HG03439 (cell line): ENCODE data around the gene C1QL1.

Experiments
- ATAC-seq: cut with Tn5 transposase; IDR thresholded peaks from one replicate; pipeline ENCODE4 v1.9.1; 2021; ENCODE audit warnings: mild to moderate bottlenecking, moderate library complexity; ENCODE audit not compliant: unreplicated experiment

Gene C1QL1

DNA sequence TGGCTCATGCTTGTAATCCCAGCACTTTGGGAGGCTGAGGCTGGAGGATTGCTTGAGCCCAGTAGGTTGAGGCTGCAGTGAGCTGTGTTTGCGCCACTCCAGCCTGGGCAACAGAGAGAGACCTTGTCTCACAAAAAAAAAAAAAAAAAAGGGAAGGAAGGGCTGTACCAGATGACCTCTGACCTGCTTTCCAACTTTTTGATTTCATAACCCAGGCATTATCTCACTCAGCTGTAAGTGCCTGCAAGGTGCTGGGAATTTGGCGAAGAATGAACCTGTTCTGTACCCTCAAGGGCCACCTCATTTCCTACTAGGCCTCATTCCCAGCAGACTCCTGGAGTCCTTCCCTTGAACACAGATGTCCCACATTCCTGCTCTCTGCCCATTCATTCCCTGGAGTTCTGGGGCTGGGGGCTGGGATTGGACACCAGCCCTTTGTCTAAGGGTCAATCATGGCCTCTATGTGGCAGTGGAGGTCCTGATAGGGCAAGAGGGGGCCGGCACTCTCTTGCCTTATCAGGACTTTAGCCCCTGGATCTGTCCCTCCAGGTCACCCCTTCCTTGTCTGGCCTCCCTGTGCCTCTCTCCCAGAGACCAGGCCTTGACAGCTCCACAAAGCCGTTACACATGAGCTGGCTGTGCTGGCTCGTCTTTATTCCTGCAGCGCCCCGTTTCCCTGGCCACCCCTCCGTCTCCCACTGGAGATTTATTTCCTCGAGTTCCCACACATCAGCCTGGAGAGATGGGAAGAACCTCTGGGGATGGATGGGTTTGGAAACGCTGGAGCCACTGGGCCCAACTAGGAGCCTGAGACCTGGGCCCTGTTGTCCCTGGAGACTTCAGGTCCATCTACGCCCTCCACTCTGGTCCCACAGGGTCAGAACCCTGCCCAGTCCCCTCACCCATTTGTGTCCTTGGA is 52.0 kb downstream of the C1QL1 start:
- no peak for ATAC-seq

DNA sequence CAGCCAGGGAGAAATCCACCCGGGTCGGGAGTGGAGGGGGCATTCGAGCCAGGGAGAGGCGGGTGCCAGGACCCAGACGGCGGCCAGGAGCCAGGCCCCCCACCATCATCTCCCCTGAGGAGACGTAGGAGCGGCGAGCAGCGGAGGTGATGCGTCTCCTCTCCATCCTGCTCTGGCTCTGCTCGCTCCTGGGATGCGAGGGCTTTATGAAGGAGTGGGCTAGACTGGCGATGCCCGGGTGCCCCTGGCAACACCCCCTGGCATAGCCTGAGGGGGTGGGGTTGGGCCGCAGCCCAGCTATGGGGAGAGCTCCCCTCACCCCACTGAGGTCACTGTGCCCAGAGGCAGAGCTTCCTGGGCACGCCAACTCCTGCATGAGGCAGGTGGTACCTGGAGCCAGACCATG is 52.8 kb downstream of the C1QL1 start, which contains the start of gene GFAP:
GFAP (minus strand) TSS at position 180 of the 406 bp plus-strand sequence; CDS start at position 166, 14 bp downstream.
- ATAC-seq: no peak

DNA sequence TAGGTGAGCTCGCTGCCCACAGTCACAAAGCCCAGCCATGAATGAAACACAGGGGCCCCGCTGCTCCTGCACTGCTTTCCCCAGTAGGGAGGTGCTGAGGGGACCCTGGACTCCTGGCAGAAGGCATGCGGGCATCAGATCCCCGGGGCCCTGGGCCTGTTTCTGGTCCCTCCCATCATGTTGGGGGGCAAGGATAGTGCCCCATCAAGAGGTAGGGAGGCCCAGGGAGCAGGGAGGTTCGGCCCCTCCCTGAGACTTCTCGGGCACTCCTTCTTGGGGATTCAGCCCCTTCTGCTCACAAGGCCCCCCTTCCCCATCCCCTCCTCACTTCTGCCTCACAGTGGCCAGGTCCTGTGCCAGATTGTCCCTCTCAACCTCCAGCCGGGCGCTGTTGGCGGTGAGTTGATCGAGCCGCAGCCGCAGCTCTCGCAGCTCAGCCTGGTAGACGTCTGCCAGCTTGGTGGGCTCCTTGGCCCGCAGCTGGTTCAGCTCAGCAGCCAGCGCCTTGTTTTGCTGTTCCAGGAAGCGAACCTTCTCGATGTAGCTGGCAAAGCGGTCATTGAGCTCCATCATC is 53.3 kb downstream of the C1QL1 start:
- ATAC-seq: no peak

DNA sequence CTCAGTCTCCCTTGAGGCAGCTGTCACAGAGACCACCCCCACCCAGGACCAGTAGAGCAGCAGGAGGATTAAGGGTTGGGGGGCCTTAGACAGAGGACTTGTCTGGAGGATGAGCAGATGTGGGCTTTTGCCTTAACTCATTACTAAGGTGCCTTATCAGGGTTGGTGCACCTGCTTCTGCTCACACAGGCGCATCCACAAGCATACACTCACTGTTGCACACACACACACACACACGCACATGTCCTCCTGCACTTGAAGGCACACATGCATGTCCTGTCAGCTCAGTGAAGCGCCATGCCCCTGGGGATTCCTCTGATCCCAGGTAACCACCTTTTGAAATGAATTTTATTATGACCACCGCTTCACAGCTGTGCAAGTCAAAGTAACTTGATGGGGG is 54.0 kb downstream of the C1QL1 start:
- ATAC-seq: no peak

DNA sequence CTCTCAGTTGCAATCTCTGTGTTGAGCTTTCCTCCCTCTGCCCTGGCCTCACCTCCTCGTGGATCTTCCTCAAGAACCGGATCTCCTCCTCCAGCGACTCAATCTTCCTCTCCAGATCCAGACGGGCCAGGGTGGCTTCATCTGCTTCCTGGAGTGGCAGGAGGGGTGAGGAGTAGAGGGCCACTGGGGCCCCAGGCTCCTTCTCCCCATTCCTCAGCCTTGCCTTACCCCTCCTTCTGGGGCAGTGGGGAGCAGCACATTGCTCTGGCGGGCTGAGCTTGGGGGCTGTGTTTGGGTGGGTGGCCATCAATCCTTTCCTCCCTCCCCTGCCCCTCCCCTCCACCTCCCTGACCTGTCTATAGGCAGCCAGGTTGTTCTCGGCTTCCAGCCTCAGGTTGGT is 54.4 kb downstream of the C1QL1 start:
- no peak for ATAC-seq

DNA sequence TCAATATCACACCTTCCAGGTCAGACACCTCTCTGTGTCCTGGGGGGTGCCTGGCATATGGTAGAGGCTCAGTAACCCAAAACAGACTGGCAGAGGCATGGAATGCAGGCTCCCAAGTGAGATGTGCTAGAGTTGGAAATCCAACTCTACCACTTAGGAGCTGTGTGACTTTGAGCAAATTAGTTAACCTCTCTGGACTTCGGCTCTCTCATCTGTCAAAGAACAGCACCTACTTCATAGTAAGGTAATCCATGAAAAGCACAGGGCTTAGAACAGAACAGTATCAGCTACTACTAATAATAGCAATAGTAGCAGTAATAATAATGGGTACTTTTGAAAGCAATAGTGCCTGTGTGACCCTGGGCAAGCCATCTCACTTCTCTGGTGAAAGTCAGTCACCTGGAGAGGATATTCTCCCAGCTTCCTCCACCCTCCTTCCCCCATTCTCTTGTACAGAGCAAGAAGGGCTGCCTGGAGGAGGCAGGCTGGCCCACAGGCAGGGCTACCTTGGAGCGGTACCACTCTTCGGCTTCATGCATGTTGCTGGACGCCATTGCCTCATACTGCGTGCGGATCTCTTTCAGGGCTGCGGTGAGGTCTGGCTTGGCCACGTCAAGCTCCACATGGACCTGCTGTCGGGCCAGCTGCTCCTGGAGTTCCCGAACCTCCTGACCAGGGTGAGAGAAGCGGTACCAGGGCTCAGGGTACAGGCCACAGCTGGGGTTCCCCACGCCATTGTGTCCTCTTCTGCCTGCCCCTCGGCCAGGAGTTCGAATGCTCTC is 55.1 kb downstream of the C1QL1 start:
- no peak for ATAC-seq

DNA sequence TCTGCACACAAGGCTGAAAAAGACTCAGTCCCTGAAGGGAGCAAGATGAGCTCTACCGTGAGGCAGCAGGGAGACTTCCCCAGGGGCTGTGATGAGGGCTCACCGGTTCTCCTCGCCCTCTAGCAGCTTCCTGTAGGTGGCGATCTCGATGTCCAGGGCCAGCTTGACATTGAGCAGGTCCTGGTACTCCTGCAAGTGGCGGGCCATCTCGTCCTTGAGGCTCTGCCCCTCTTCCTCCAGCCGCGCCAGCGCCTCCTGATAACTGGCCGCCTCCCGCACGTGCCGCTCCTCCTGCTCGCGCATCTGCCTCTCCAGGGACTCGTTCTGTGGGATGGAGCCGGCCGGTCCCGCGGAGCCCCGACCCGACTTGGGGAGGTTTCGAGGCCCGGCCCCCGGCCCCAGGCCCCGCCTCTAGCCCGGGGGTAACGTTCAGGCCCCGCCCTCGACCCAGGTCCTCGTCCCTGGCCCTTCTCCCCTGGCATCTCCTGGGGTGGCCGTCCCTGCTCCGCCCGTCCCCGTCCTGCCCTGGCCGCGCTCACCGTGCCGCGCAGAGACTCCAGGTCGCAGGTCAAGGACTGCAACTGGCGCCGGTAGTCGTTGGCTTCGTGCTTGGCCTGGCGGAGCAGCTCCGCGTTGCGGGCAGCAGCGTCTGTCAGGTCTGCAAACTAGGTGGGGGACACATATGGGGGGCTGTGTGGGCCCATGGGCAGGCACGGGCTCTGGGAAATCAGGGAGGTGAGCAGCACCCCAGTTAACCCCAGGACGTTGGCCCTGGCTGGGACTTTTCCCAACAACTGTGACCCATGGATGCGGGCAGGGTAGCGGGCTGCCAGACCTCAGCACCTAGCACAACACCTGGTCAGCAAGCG is 56.7 kb downstream of the C1QL1 start:
- ATAC-seq: no peak

DNA sequence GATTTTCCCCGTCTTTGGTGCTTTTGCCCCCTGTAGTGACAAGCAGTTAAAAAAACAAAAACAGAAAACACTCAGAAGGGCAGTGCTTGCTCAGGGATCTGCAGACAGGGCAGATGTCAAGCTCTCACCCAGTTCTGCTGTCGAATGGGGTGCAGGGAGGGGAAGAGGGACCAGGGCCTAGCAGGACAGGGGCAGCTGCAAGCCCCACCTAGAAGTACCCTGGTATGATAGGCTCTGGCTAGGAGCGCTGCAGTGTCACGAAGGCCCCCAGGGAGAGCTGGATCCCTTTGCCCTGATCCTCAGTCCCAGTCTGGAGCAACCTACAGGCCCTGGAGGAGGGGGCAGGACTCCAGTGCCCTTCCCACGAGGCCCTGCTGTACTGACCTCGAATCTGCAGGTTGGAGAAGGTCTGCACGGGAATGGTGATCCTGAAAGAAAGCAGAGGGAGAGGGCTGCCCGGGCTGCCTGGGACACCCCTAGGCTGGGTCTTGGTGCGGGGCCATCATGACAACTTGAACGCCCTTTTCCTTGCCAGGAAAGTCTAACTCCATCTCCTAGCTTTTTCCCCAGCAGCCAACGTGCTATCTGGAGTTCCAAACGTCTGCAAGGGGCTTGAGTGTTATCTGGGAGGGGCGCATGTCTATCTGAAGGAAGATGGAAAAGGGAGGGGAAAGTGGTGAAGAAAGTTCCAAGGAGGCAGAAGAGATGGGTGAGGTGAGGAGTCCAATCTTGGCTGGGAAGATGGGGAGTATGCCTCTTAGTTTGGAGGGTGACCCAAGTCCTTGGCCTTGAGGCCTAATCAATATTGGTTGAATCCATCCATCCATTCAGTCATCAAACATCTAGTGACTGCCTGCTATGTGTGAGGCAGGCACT is 57.6 kb downstream of the C1QL1 start:
- ATAC-seq: no peak
